A673 (cell line): ENCODE results near the gene HK3. TPM values are rescaled to one million over a fixed set of nuclear protein-coding genes. Genes with fewer than 3 reads are reported as not detected.

Experiments
- BruUV-seq: library from RNA; stranded (reverse); fragments of 400-500 nt; replicated peaks from 2 replicates; lab custom pipeline; 2021; lab: Mats Ljungman, UMichigan
- CTCF ChIA-PET: fragments of 300-600 bp; sonication (Branson Sonifier 250); formaldehyde crosslinking; loops from one replicate; lab custom pipeline; 2022; ENCODE audit warnings: antibody characterized with exemption; lab: Charles Lee
- POLR2A ChIA-PET: fragments of 300-600 bp; sonication (Branson Sonifier 250); formaldehyde crosslinking; loops from one replicate; lab custom pipeline; 2022; ENCODE audit warnings: antibody characterized with exemption; ENCODE audit not compliant: low non-redundant PET; lab: Charles Lee
- DNase-seq: peaks from one replicate; pipeline ENCODE4 v3.0.0-alpha.2; 2015; ENCODE audit warnings: low spot score
- H3K27ac ChIP-seq: fragments of 200-600 bp; sonication (generic); 2 replicates; pipeline ENCODE4 v1.5.1; 2016; ENCODE audit warnings: mixed run types, low read depth, mild to moderate bottlenecking, mixed read lengths, antibody characterized with exemption, low read length; ENCODE audit not compliant: poor library complexity, severe bottlenecking
- H3K27me3 ChIP-seq: fragments of 200-600 bp; sonication (generic); replicated peaks from 2 replicates; pipeline ENCODE4 v1.6.1; 2017; ENCODE audit warnings: mixed run types, low read depth, mild to moderate bottlenecking, mixed read lengths, antibody characterized with exemption, low read length; ENCODE audit not compliant: insufficient read depth, poor library complexity
- H3K36me3 ChIP-seq: fragments of 200-600 bp; sonication (generic); 2 replicates; pipeline ENCODE4 v1.6.1; 2016; ENCODE audit warnings: mixed run types, mild to moderate bottlenecking, mixed read lengths, antibody characterized with exemption, low read length; ENCODE audit not compliant: insufficient read depth, poor library complexity, severe bottlenecking
- H3K4me1 ChIP-seq: fragments of 200-600 bp; sonication (generic); 2 replicates; pipeline ENCODE4 v1.6.1; 2017; ENCODE audit warnings: mixed run types, mild to moderate bottlenecking, mixed read lengths, antibody characterized with exemption, low read length; ENCODE audit not compliant: insufficient read depth, poor library complexity, severe bottlenecking
- H3K4me3 ChIP-seq: fragments of 200-600 bp; sonication (generic); 2 replicates; pipeline ENCODE4 v1.5.1; 2016; ENCODE audit warnings: low read depth, mixed run types, mild to moderate bottlenecking, mixed read lengths, low read length; ENCODE audit not compliant: poor library complexity, severe bottlenecking
- H3K9me3 ChIP-seq: fragments of 200-600 bp; sonication (generic); 2 replicates; pipeline ENCODE4 v1.6.1; 2016; ENCODE audit warnings: mixed run types, low read depth, mild to moderate bottlenecking, mixed read lengths, antibody characterized with exemption, low read length; ENCODE audit not compliant: poor library complexity, severe bottlenecking
- CTCF ChIP-seq: fragments of 300-800, 200-600 bp; sonication (generic); conservative IDR thresholded peaks from 2 replicates; pipeline ENCODE4 v1.5.1; 2017; ENCODE audit warnings: low read depth, mild to moderate bottlenecking, antibody characterized with exemption, low read length, moderate library complexity, mixed read lengths
- EZH2 ChIP-seq: fragments of 200-600 bp; sonication (generic); IDR thresholded peaks from 2 replicates; pipeline ENCODE4 v1.6.1; 2017; ENCODE audit warnings: borderline replicate concordance, low read depth, mild to moderate bottlenecking, mixed read lengths, antibody characterized with exemption, low read length; ENCODE audit not compliant: poor library complexity, severe bottlenecking
- intact Hi-C: fragments of 100-400 bp; cut with micrococcal nuclease; formaldehyde crosslinking; loops from one replicate; pipeline ENCODE4 v1.10.0; 2022; ENCODE audit not compliant: unreplicated experiment
- total RNA-seq: library from RNA; stranded (reverse); gene quantifications from 2 replicates; pipeline ENCODE4 v1.2.3, GENCODE V29; 2021

The HK3 gene
- total RNA-seq, 1 experiment from 2014 or later, result 0.84 TPM

- ChIA-PET CTCF (interaction anchor here (1.3 kb wide), 1 partner anchor 220 kb away, joined by 4 read pairs; no protein-coding TSS in a partner anchor), POLR2A (no interaction called here)
- intact Hi-C loops, result no loop called here
- TF ChIP-seq CTCF (no peak), EZH2 (no peak)
- Histone ChIP-seq H3K27ac (no peak overlapping the region), H3K36me3 (no peaks in the 10 kb centered on the region), H3K4me1 (no peaks in the 10 kb centered on the region), H3K4me3 (no peak overlapping the region), H3K9me3 (no peaks in the 10 kb centered on the region), H3K27me3 (no peaks in the 10 kb centered on the region)
- no peak for DNase-seq
- BruUV-seq, result no TSS peak
Observed at GRCh38 chr5:176880366-176881020, 18.7 kb downstream of the HK3 start.

- no peaks in the 10 kb centered on the region for H3K36me3 ChIP-seq
- intact Hi-C loops, result no loop called here
- TF ChIP-seq EZH2 (no peak), CTCF (no peak)
- no peaks in the 10 kb centered on the region for H3K9me3 ChIP-seq
- ChIA-PET POLR2A (no interaction called here), CTCF (interaction anchor here (1.3 kb wide), 1 partner anchor 219 kb away, joined by 4 read pairs; no protein-coding TSS in a partner anchor)
- DNase-seq, result no peak
- BruUV-seq, result no TSS peak
- no peak overlapping the region for H3K4me3 ChIP-seq
- no peaks in the 10 kb centered on the region for H3K27me3 ChIP-seq
- H3K27ac ChIP-seq, result no peak overlapping the region
- H3K4me1 ChIP-seq, result no peaks in the 10 kb centered on the region
Observed at GRCh38 chr5:176879663-176880361, 19.3 kb downstream of the HK3 start.

GRCh38 chr5:176878906-176879662 lies 20.1 kb downstream of the HK3 start:
- Histone ChIP-seq H3K27me3 (no peaks in the 10 kb centered on the region), H3K27ac (no peak overlapping the region), H3K4me3 (no peak overlapping the region), H3K36me3 (no peaks in the 10 kb centered on the region), H3K4me1 (no peaks in the 10 kb centered on the region), H3K9me3 (no peaks in the 10 kb centered on the region)
- ChIA-PET CTCF (no interaction called here), POLR2A (no interaction called here)
- BruUV-seq, result no TSS peak
- no peak for DNase-seq
- intact Hi-C loops, result no loop called here
- TF ChIP-seq EZH2 (no peak), CTCF (no peak)
